ENCODE results near the gene CCDC7. TPM values are rescaled to one million over a fixed set of nuclear protein-coding genes. Genes with fewer than 3 reads are reported as not detected.

The CCDC7 gene
- total RNA-seq, 1 experiment from 2014 or later: 1.2 TPM

DNA sequence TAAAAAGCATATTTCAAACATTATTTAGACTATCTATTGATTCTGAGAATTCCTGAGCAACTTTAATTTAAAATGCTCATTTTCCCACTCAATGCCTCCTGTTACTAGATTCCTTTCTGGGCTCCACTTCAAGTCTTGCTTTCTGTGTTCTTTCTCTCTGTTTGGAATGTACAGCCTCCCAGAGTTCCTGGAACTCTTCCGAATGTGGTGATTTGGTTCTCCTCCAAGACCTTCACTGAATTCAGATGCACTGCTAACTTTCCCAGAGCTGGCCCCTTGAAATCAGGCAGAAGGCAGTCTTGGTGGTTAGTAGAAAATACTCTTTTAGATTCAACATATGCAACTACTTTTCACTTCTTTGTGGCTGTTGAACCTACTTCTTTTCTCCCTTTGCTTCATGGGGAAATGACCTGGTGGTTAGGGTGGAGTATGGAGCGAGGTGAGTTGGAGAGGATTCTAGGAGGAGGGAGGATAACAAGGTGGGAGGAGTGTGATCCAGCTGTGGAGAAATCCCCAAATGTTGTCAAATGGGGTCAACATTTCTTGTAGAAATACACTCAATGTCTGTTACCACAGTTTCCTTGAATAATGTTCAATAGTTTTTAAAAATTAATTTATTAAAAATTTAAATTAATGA is 27.9 kb upstream of the CCDC7 start:
- CTCF ChIA-PET: no interaction called here
- Mint-ChIP-seq H3K27ac (ENCODE audit: unreplicated experiment) (no peak overlapping the region), H3K27me3 (ENCODE audit: insufficient read depth, unreplicated experiment) (peaks cover 4% of the 10 kb centered on the region), H3K4me1 (ENCODE audit: low read depth, unreplicated experiment) (no peaks in the 10 kb centered on the region), H3K9me3 (ENCODE audit: unreplicated experiment) (peaks cover 14% of the 10 kb centered on the region), H3K36me3 (ENCODE audit: insufficient read depth, unreplicated experiment) (no peaks in the 10 kb centered on the region), H3K4me3 (ENCODE audit: unreplicated experiment) (no peak overlapping the region)
- POLR2A ChIA-PET: no interaction called here
- no peak for DNase-seq
- TF ChIP-seq CTCF (IDR thresholded peaks at IDR 0.05; ENCODE audit: insufficient read depth in 1 of 2, low read depth in 1 of 2, low read length in 1 of 2, severe bottlenecking in 1 of 2, unreplicated experiment in 1 of 2): no peak
- no peaks in the 10 kb centered on the region for H3K27me3 ChIP-seq (replicated peaks; ENCODE audit: control insufficient read depth, insufficient read depth, low read length)
- no peaks in the 10 kb centered on the region for H3K36me3 ChIP-seq (ENCODE audit: control insufficient read depth, insufficient read depth, low read length)
- H3K4me3 ChIP-seq (ENCODE audit: low read depth, low read length): no peak overlapping the region
- intact Hi-C loops (cut with micrococcal nuclease; ENCODE audit: unreplicated experiment): no loop called here
- H3K9me3 ChIP-seq: no peaks in the 10 kb centered on the region
- H3K4me1 ChIP-seq: no peaks in the 10 kb centered on the region
- BruUV-seq (replicated peaks): no TSS peak

DNA sequence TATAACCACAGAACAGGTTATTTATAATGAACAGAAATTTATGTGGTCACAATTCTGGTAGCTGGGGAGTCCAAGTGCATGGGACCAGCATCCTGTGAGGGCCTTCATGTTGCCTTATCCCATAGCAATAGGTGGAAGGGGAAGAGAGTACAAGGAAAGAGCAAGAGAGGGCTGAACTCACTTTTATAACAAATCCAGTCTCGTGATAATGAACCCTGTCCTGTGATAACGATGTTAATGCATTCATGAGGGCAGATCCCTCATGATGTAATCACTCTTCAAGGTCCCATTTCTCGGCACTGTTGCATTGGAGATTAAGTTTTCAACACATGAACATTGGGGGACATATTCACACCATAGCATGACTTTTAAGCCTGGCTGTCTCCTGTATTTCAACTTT is 27.4 kb upstream of the CCDC7 start:
- Mint-ChIP-seq H3K9me3 (ENCODE audit: unreplicated experiment) (peaks cover 20% of the 10 kb centered on the region), H3K4me3 (ENCODE audit: unreplicated experiment) (no peak overlapping the region), H3K36me3 (ENCODE audit: insufficient read depth, unreplicated experiment) (no peaks in the 10 kb centered on the region), H3K27ac (ENCODE audit: unreplicated experiment) (no peak overlapping the region), H3K4me1 (ENCODE audit: low read depth, unreplicated experiment) (no peaks in the 10 kb centered on the region), H3K27me3 (ENCODE audit: insufficient read depth, unreplicated experiment) (peaks cover 6% of the 10 kb centered on the region)
- TF ChIP-seq CTCF (IDR thresholded peaks at IDR 0.05; ENCODE audit: insufficient read depth in 1 of 2, low read depth in 1 of 2, low read length in 1 of 2, severe bottlenecking in 1 of 2, unreplicated experiment in 1 of 2): no peak
- POLR2A ChIA-PET: no interaction called here
- no TSS peak for BruUV-seq (replicated peaks)
- Histone ChIP-seq H3K27me3 (replicated peaks; ENCODE audit: control insufficient read depth, insufficient read depth, low read length) (no peaks in the 10 kb centered on the region), H3K4me1 (no peaks in the 10 kb centered on the region), H3K36me3 (ENCODE audit: control insufficient read depth, insufficient read depth, low read length) (no peaks in the 10 kb centered on the region), H3K9me3 (no peaks in the 10 kb centered on the region), H3K4me3 (ENCODE audit: low read depth, low read length) (no peak overlapping the region)
- no peak for DNase-seq
- intact Hi-C loops (cut with micrococcal nuclease; ENCODE audit: unreplicated experiment): no loop called here
- CTCF ChIA-PET: no interaction called here

DNA sequence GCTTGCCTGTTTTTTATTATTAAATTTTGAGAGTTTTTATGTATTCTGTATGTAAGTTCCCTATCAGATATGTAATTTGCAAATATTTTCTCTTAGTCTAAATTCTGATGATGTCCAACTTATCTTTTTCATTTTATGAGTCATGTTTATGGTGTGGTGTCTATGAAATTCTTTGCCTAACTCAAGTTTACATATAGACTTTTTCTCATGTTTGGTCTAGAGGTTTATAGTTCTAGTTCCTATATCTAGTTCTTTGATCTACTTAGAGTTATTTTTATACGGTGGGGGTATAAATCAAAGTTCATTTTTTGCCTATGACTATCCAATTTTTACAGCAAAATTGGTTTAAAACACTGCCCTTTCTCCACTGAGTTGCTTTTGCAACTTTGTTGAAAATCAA is 26.3 kb upstream of the CCDC7 start:
- Histone ChIP-seq H3K27me3 (replicated peaks; ENCODE audit: control insufficient read depth, insufficient read depth, low read length) (no peaks in the 10 kb centered on the region), H3K4me1 (no peaks in the 10 kb centered on the region), H3K4me3 (ENCODE audit: low read depth, low read length) (no peak overlapping the region), H3K9me3 (no peaks in the 10 kb centered on the region), H3K36me3 (ENCODE audit: control insufficient read depth, insufficient read depth, low read length) (no peaks in the 10 kb centered on the region)
- Mint-ChIP-seq H3K4me3 (ENCODE audit: unreplicated experiment) (no peak overlapping the region), H3K9me3 (ENCODE audit: unreplicated experiment) (peaks cover 30% of the 10 kb centered on the region), H3K27ac (ENCODE audit: unreplicated experiment) (no peak overlapping the region), H3K36me3 (ENCODE audit: insufficient read depth, unreplicated experiment) (no peaks in the 10 kb centered on the region), H3K4me1 (ENCODE audit: low read depth, unreplicated experiment) (no peaks in the 10 kb centered on the region), H3K27me3 (ENCODE audit: insufficient read depth, unreplicated experiment) (peaks cover 6% of the 10 kb centered on the region)
- DNase-seq: no peak
- TF ChIP-seq CTCF (IDR thresholded peaks at IDR 0.05; ENCODE audit: insufficient read depth in 1 of 2, low read depth in 1 of 2, low read length in 1 of 2, severe bottlenecking in 1 of 2, unreplicated experiment in 1 of 2): no peak
- no TSS peak for BruUV-seq (replicated peaks)
- intact Hi-C loops (cut with micrococcal nuclease; ENCODE audit: unreplicated experiment): no loop called here
- POLR2A ChIA-PET: no interaction called here
- CTCF ChIA-PET: no interaction called here
